SK-N-SH treated with all-trans-retinoic acid at 6 μM for 48 hours (cell line): Measurements from ENCODE around the gene AKAP13.
"Not testable (repeated sequence)": the region's sequence is repeated elsewhere in the genome, so short reads cannot be mapped to it uniquely, and the experiment has no call there.

ENCODE experiments used
- ESRRG ChIP-seq: fragments of 250-450 bp; sonication (Bioruptor Pico); IDR thresholded peaks from 2 replicates; pipeline ENCODE4 v1.6.1; 2021; ENCODE audit warnings: mild to moderate bottlenecking
- PATZ1 ChIP-seq: fragments of 250-450 bp; sonication (Bioruptor Pico); IDR thresholded peaks from 2 replicates; pipeline ENCODE4 v1.8.0; 2020; ENCODE audit warnings: mild to moderate bottlenecking, moderate library complexity, borderline replicate concordance
- POU6F1 ChIP-seq: fragments of 250-450 bp; sonication (Bioruptor Pico); IDR thresholded peaks from 2 replicates; pipeline ENCODE4 v1.8.0; 2021; ENCODE audit warnings: low read depth, mild to moderate bottlenecking, moderate library complexity, borderline replicate concordance
- RARB ChIP-seq: fragments of 250-450 bp; sonication (Bioruptor Pico); IDR thresholded peaks from 2 replicates; pipeline ENCODE4 v1.8.0; 2021; ENCODE audit warnings: mild to moderate bottlenecking, moderate library complexity
- ZFP3 ChIP-seq: fragments of 250-450 bp; sonication (Bioruptor Pico); IDR thresholded peaks from 2 replicates; pipeline ENCODE4 v1.5.0; 2020; ENCODE audit warnings: mild to moderate bottlenecking, moderate library complexity
- ZNF565 ChIP-seq: fragments of 450-650 bp; formaldehyde crosslinking; conservative IDR thresholded peaks from 2 replicates; pipeline ENCODE4 v1.5.0; 2020; ENCODE audit warnings: low read depth, mild to moderate bottlenecking, moderate library complexity
- ZNF70 ChIP-seq: fragments of 450-650 bp; formaldehyde crosslinking; IDR thresholded peaks from 2 replicates; pipeline ENCODE4 v1.5.0; 2020; ENCODE audit warnings: mild to moderate bottlenecking, moderate library complexity

DNA sequence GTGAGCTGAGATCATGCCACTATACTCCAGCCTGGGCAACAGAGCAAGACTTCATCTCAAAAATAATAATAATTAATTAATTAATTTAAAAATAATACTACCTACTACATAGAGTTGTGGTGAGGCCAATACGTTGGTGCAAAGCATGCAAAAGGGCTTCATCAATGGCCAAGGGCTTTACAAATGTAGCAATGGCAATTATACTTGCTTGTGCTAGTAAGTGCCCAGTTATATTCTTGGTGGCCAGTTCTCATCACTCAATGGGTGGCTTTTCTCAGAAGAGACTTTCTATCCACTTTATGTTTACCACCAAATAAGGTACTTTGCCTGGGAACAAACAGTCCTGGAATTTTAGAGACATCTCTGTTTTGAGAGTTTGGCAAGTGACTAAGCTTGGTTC is 36.2 kb upstream of the AKAP13 start:
- not testable (repeated sequence) for TF ChIP-seq ZNF565, ESRRG, ZFP3, PATZ1, RARB, ZNF70, POU6F1 (CRISPR knock-in tag)
